GM12875 (cell line): ENCODE data around the gene LRRC1.

Experiments used
- H3K4me3 ChIP-seq: one replicate; pipeline ENCODE4 v1.5.1; 2011; ENCODE audit warnings: low read depth, low read length, control low read depth
- TF ChIP-seq, protein P1 (sequence below): IDR thresholded peaks from 2 replicates; pipeline ENCODE4 v1.5.1; 2011; ENCODE audit warnings: low read depth, mild to moderate bottlenecking, control low read depth, inconsistent platforms, low read length, moderate library complexity, borderline replicate concordance; ENCODE audit not compliant: insufficient read depth

Gene LRRC1

DNA sequence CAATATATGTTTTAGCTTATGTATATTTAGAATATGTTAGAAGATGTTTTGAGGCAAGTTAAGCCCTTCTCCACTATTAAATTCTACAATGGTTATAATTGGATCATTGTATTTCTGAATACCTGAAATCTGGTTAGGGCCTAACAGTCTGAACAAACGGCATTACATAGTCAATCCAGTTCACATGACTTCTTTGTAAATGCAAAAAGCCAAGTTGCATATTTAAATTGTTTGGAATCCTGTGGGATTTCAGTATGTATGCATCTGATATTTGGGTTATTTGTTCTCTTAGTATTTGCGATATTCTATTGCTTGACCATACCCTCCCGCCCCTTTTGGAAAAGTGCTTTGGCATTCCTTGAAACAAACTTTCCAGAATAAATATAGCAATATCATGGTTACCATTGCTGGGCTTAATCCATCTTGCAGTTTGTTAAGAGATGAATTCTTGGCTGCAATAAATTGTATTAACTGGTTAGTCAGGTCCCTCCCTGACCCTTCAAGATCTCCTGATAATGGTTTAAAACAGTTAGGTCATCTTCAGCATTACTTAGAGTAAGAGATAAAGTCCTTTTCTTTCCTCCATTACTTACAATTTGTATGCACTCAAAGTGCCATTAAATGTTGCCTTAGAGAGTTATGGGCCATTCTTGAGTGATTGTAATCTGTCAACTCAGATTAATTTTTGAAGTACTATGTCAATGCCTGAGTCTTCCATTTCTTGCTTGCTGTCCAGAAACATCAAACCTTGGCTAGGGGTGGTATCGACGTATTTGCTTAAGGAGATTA is 36.5 kb downstream of the LRRC1 start:
- TF ChIP-seq, protein P1, sequence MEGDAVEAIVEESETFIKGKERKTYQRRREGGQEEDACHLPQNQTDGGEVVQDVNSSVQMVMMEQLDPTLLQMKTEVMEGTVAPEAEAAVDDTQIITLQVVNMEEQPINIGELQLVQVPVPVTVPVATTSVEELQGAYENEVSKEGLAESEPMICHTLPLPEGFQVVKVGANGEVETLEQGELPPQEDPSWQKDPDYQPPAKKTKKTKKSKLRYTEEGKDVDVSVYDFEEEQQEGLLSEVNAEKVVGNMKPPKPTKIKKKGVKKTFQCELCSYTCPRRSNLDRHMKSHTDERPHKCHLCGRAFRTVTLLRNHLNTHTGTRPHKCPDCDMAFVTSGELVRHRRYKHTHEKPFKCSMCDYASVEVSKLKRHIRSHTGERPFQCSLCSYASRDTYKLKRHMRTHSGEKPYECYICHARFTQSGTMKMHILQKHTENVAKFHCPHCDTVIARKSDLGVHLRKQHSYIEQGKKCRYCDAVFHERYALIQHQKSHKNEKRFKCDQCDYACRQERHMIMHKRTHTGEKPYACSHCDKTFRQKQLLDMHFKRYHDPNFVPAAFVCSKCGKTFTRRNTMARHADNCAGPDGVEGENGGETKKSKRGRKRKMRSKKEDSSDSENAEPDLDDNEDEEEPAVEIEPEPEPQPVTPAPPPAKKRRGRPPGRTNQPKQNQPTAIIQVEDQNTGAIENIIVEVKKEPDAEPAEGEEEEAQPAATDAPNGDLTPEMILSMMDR = no peak
- H3K4me3 ChIP-seq = no peak overlapping the region

DNA sequence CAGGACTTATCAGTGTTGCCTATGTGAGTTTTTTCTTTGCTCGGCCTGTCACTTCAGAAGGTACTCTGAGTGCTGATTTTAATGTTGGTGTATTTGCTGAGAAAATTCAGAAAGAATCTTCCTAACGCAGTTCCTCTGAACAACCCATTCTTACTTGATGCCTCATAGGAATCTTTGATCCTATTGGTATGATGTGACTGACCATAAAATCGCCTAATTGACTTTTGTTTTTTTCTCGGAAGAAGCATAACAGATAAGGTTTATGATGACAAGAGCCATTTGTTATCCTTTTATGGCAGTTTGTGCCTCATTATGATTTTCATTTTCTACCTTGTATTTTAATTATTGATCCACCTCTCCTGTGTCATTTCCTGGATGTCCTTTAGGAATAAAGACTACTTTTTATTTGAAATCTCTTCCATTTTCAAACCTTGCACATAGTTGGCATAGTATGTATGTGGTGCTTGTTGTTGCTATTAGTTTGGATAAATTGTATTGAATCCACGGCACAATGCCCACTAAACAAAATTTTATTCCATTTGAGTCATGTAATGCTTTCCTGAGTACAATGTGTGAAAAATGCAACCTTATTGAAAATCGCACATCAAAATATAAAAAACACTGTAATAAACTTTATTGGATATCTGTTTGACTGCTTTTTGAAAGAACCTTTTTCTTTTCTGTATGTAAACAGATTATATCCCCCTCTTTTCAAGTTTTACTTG is 37.3 kb downstream of the LRRC1 start:
- no peak overlapping the region for H3K4me3 ChIP-seq
- TF ChIP-seq, protein P1 = no peak

- TF ChIP-seq, protein P1 = no peak
- H3K4me3 ChIP-seq = no peak overlapping the region
Observed at GRCh38 chr6:53833155-53833554, 38.4 kb downstream of the LRRC1 start.

DNA sequence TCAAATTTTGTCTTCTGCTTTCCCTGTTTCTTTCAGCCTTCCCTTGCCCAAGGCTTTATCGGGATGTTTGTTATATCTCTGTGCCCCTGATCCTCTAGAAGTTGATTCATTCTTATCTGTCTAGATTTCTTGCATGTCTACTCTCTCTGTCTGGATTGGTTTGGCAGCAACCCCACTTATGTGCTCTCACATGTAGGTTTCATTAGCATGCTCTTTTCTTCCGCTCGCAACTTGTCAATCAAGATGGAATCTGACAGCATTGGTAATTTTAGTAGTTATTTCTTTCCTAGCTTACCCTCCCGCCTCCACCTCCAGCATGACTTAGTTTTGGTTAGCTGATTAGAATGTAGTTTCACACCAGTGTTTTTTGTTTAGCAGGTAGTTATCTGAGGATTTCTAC is 39.3 kb downstream of the LRRC1 start:
- TF ChIP-seq, protein P1 = no peak
- H3K4me3 ChIP-seq = no peak overlapping the region

DNA sequence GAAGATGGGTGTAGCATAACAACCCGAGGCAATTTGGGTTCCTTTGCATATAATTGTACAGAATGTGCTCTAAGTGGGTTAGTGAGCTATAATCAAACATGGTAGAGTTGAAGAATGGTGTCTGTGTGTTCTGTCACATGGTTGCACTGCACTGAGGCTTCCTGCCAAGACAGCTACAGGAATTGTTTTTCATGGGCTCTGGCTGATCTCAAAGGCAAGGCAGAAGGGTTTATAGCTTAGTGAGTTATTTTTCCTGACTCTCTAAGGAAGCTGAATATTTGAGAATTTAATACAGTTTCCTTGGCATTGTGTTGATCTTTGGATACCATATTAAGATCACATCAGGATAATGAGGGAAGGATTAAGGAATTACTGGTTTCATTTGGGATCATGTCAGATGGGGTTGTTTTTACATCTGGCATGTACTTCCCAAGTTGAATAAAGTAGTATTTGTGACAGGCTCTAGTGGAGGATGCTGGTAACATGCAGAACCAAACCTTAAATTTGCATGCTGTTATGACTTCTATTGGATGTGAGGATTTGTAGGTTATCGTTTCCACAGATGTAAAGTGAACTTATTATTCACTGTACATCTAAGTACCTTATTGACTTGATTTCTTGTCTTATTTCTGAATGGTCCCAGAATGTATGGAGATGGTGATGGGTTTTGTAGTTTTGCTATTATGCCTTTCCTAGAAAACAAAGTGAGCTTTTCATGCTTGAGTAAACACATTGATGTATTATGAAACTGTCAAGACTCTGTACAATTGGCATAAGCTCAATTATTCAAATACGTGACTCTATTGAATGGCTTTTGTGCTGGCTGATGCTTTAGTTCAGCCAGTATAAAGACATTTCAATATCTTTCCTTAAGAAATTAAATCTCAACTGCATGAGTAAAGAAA is 43.3 kb downstream of the LRRC1 start:
- no peak overlapping the region for H3K4me3 ChIP-seq
- TF ChIP-seq, protein P1 = no peak

GRCh38 chr6:53840027-53840426 is 45.2 kb downstream of the LRRC1 start:
- TF ChIP-seq, protein P1 = no peak
- no peak overlapping the region for H3K4me3 ChIP-seq
